Islet of Langerhans (tissue), 1 donor: ENCODE data around the gene PICALM.
"Not testable (repeated sequence)": the region's sequence is repeated elsewhere in the genome, so short reads cannot be mapped to it uniquely, and the experiment has no call there.

Source experiments
- FAIRE-seq: peaks from one replicate; lab custom pipeline; 2011; peaks lifted over from hg19 to GRCh38; lab: Jason Lieb, UNC

Gene PICALM

GRCh38 chr11:85937835-85938234, 131.0 kb downstream of the PICALM start:
- FAIRE-seq, result no peak

- no peak for FAIRE-seq
Observed at GRCh38 chr11:85935751-85936150, 133.1 kb downstream of the PICALM start.

GRCh38 chr11:85934596-85935169, 134.2 kb downstream of the PICALM start:
- no peak for FAIRE-seq

GRCh38 chr11:85930879-85931366, 138.0 kb downstream of the PICALM start:
- no peak for FAIRE-seq

GRCh38 chr11:85926653-85927214, 142.2 kb downstream of the PICALM start:
- FAIRE-seq, result not testable (repeated sequence)

- no peak for FAIRE-seq
Observed at GRCh38 chr11:85923455-85923854, 145.4 kb downstream of the PICALM start.

- no peak for FAIRE-seq
Observed at GRCh38 chr11:85922367-85922766, 146.5 kb downstream of the PICALM start.

GRCh38 chr11:85918910-85919794, 149.7 kb downstream of the PICALM start:
- FAIRE-seq, result no peak

GRCh38 chr11:85914425-85914824, 154.5 kb downstream of the PICALM start:
- no peak for FAIRE-seq

- FAIRE-seq, result no peak
Observed at GRCh38 chr11:85913513-85913912, 155.4 kb downstream of the PICALM start.

GRCh38 chr11:85912414-85912813, 156.5 kb downstream of the PICALM start:
- FAIRE-seq, result no peak
